ENCODE results near the gene UBE3B.

Gene UBE3B

GRCh38 chr12:109571773-109572505, 94.5 kb downstream of the UBE3B start:
- no peak for DNase-seq (ENCODE audit: low read depth in 2 of 3, low spot score in 1 of 3)

- no peak for DNase-seq (ENCODE audit: low read depth in 2 of 3, low spot score in 1 of 3)
Measured at GRCh38 chr12:109572506-109572845, 95.0 kb downstream of the UBE3B start.

GRCh38 chr12:109573029-109573913, 95.8 kb downstream of the UBE3B start, which contains the start of the genes MMAB and MVK:
Gene MMAB (minus strand): TSS chr12:109573504. CDS start chr12:109573480, 24 bp downstream.
Gene MVK (plus strand): TSS chr12:109573794. CDS start chr12:109574823, 1,029 bp downstream.
- DNase-seq (ENCODE audit: low read depth in 2 of 3, low spot score in 1 of 3), result peak; percentile 96 to 99 (median 96)

GRCh38 chr12:109573914-109574244, 96.4 kb downstream of the UBE3B start:
- no peak for DNase-seq (ENCODE audit: low read depth in 2 of 3, low spot score in 1 of 3)

- no peak for DNase-seq (ENCODE audit: low read depth in 2 of 3, low spot score in 1 of 3)
Measured at GRCh38 chr12:109575683-109576082, 98.2 kb downstream of the UBE3B start.

GRCh38 chr12:109577311-109577710, 99.9 kb downstream of the UBE3B start:
- no peak for DNase-seq (ENCODE audit: low read depth in 2 of 3, low spot score in 1 of 3)

GRCh38 chr12:109578330-109578927, 101.0 kb downstream of the UBE3B start:
- DNase-seq (ENCODE audit: low read depth in 2 of 3, low spot score in 1 of 3), result no peak

- DNase-seq (ENCODE audit: low read depth in 2 of 3, low spot score in 1 of 3), result no peak
Measured at GRCh38 chr12:109579639-109580038, 102.2 kb downstream of the UBE3B start.

- no peak for DNase-seq (ENCODE audit: low read depth in 2 of 3, low spot score in 1 of 3)
Measured at GRCh38 chr12:109580272-109580671, 102.8 kb downstream of the UBE3B start.

- DNase-seq (ENCODE audit: low read depth in 2 of 3, low spot score in 1 of 3), result no peak
Measured at GRCh38 chr12:109580684-109581333, 103.4 kb downstream of the UBE3B start.

GRCh38 chr12:109581334-109581691, 103.9 kb downstream of the UBE3B start:
- no peak for DNase-seq (ENCODE audit: low read depth in 2 of 3, low spot score in 1 of 3)

- DNase-seq (ENCODE audit: low read depth in 2 of 3, low spot score in 1 of 3), result no peak
Measured at GRCh38 chr12:109581856-109582255, 104.4 kb downstream of the UBE3B start.

GRCh38 chr12:109582636-109583035, 105.2 kb downstream of the UBE3B start:
- DNase-seq (ENCODE audit: low read depth in 2 of 3, low spot score in 1 of 3), result no peak

GRCh38 chr12:109583733-109584132, 106.3 kb downstream of the UBE3B start:
- no peak for DNase-seq (ENCODE audit: low read depth in 2 of 3, low spot score in 1 of 3)
